ENCODE results near the gene TBC1D24.

- TF ChIP-seq CTCF (IDR thresholded peaks at IDR 0.05) = no peak
- TF ChIP-seq EZH2 (IDR thresholded peaks at IDR 0.05; ENCODE audit: borderline replicate concordance, insufficient read depth, low read depth, low read length, poor library complexity, severe bottlenecking) = no peak
Observed at GRCh38 chr16:2447920-2448583, 26.9 kb upstream of the TBC1D24 start.

All from B cell (primary cell).